ENCODE data around the gene HSPG2. TPM values are rescaled to one million over a fixed set of nuclear protein-coding genes. Genes with fewer than 3 reads are reported as not detected.

The HSPG2 gene
- total RNA-seq, 1 donor from 2014 or later = 1.7 TPM

GRCh38 chr1:21814981-21815582 is 122.0 kb downstream of the HSPG2 start:
- no peak for TF ChIP-seq CTCF (IDR thresholded peaks at IDR 0.05)
- Mint-ChIP-seq H3K4me3 (peak overlapping the region; percentile 36), H3K27me3 (peaks cover 3% of the 10 kb centered on the region), H3K27ac (no peak overlapping the region), H3K9me3 (no peaks in the 10 kb centered on the region), H3K4me1 (peaks cover 20% of the 10 kb centered on the region), H3K36me3 (ENCODE audit: low read depth) (no peaks in the 10 kb centered on the region)
- ChIA-PET CTCF (interaction anchor here (1.1 kb wide), 1 partner anchor 33 kb away, joined by 3 read pairs; no protein-coding TSS in a partner anchor), POLR2A (interaction anchor here (0.5 kb wide), 1 partner anchor 38 kb away, joined by 7 read pairs; no protein-coding TSS in a partner anchor)
- no peak for DNase-seq
- ATAC-seq (ENCODE audit: low read depth) = no peak
- intact Hi-C loops (cut with micrococcal nuclease) = loop anchor here (2.0 to 10.0 kb wide), 3 partner anchors 52 to 147 kb away; partner anchors contain the start of gene HSPG2

GRCh38 chr1:21814241-21814918 is 122.7 kb downstream of the HSPG2 start:
- ATAC-seq (ENCODE audit: low read depth) = peak; percentile 78
- peak; percentile 53 for DNase-seq
- CTCF ChIA-PET = interaction anchor here (1.1 kb wide), 1 partner anchor 32 kb away, joined by 3 read pairs; no protein-coding TSS in a partner anchor
- no peak overlapping the region for H3K27ac Mint-ChIP-seq
- intact Hi-C loops (cut with micrococcal nuclease) = loop anchor here (2.0 to 10.0 kb wide), 2 partner anchors 52 to 120 kb away; partner anchors contain the start of gene HSPG2
- peaks cover 3% of the 10 kb centered on the region for H3K27me3 Mint-ChIP-seq
- TF ChIP-seq CTCF (IDR thresholded peaks at IDR 0.05) = peak; percentile 18
- no peaks in the 10 kb centered on the region for H3K36me3 Mint-ChIP-seq (ENCODE audit: low read depth)
- H3K4me1 Mint-ChIP-seq = peaks cover 20% of the 10 kb centered on the region
- POLR2A ChIA-PET = interaction anchor here (0.5 kb wide), 1 partner anchor 38 kb away, joined by 7 read pairs; no protein-coding TSS in a partner anchor
- peak overlapping the region; percentile 36 for H3K4me3 Mint-ChIP-seq
- H3K9me3 Mint-ChIP-seq = no peaks in the 10 kb centered on the region

GRCh38 chr1:21813542-21813941 is 123.6 kb downstream of the HSPG2 start:
- H3K27ac Mint-ChIP-seq = no peak overlapping the region
- no peak for DNase-seq
- CTCF ChIA-PET = no interaction called here
- no peaks in the 10 kb centered on the region for H3K36me3 Mint-ChIP-seq (ENCODE audit: low read depth)
- H3K4me3 Mint-ChIP-seq = no peak overlapping the region
- POLR2A ChIA-PET = interaction anchor here (0.6 kb wide), 1 partner anchor 54 kb away, joined by 8 read pairs; no protein-coding TSS in a partner anchor
- peaks cover 3% of the 10 kb centered on the region for H3K27me3 Mint-ChIP-seq
- TF ChIP-seq CTCF (IDR thresholded peaks at IDR 0.05) = no peak
- no peaks in the 10 kb centered on the region for H3K9me3 Mint-ChIP-seq
- intact Hi-C loops (cut with micrococcal nuclease) = loop anchor here (10.0 kb wide), 1 partner anchor 121 kb away; the partner anchor contains the start of gene HSPG2
- ATAC-seq (ENCODE audit: low read depth) = no peak
- H3K4me1 Mint-ChIP-seq = peaks cover 19% of the 10 kb centered on the region

- Mint-ChIP-seq H3K36me3 (ENCODE audit: low read depth) (no peaks in the 10 kb centered on the region), H3K27me3 (peaks cover 6% of the 10 kb centered on the region), H3K9me3 (no peaks in the 10 kb centered on the region), H3K4me3 (no peak within 1 kb of the TSS), H3K4me1 (peaks cover 17% of the 10 kb centered on the region), H3K27ac (no peak within 1 kb of the TSS)
- ATAC-seq (ENCODE audit: low read depth) (no peak), DNase-seq (no peak)
- CTCF ChIA-PET = no interaction called here
- POLR2A ChIA-PET = no interaction called here
- intact Hi-C loops (cut with micrococcal nuclease) = loop anchor here (10.0 kb wide), 1 partner anchor 123 kb away; the partner anchor contains the start of gene HSPG2
- TF ChIP-seq CTCF (IDR thresholded peaks at IDR 0.05) = no peak
Measured at GRCh38 chr1:21811875-21812305, 125.2 kb downstream of the HSPG2 start, which contains the start of gene LDLRAD2. Gene LDLRAD2 (plus strand): TSS chr1:21812265. CDS start chr1:21812452, 187 bp downstream.

GRCh38 chr1:21804536-21804935 is 132.6 kb downstream of the HSPG2 start:
- H3K36me3 Mint-ChIP-seq (ENCODE audit: low read depth) = no peaks in the 10 kb centered on the region
- CTCF ChIA-PET = no interaction called here
- TF ChIP-seq CTCF (IDR thresholded peaks at IDR 0.05) = no peak
- no peak overlapping the region for H3K4me3 Mint-ChIP-seq
- H3K27me3 Mint-ChIP-seq = peaks cover 3% of the 10 kb centered on the region
- no peaks in the 10 kb centered on the region for H3K9me3 Mint-ChIP-seq
- POLR2A ChIA-PET = no interaction called here
- intact Hi-C loops (cut with micrococcal nuclease) = no loop called here
- ATAC-seq (ENCODE audit: low read depth) = no peak
- no peak overlapping the region for H3K27ac Mint-ChIP-seq
- DNase-seq = no peak
- peaks cover 4% of the 10 kb centered on the region for H3K4me1 Mint-ChIP-seq

Data from activated B cell treated with CpG ODN at 0.5 μM for 24 hours (primary cell).